ENCODE data around the gene GRM8.

DNA sequence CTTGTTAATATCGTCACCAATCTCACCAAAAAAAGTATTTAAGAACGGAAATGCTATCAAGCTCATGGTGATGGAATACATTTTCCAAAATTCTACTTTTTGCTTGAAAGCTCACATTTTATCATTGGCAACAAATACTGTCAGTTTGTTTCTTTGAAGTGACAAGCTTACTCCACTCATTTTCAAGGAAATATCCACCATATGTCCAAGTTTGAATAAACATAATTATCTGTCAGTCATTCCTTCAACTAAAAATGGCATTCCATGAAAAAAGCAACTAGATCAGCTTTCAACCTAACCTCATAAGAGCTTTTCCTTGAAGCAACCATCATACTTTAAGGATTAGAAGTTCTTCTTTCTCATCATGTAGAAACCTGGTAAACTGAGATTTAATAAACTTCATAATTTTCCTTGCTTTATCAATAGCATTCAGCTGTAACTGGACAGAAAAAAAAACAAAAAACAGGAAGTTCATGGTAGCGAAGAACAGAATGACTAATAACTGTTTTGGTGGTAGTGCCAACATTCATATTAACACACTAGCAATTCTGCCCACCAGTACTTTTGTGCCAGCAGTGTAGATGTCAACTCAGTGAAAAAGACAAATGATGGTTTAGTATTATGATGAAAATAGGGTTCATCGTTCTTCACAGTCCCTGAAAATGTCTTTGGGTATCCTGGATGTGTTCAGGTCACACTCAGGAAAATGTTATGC lies 764.9 kb downstream of the GRM8 start:
- TF ChIP-seq, protein P1, sequence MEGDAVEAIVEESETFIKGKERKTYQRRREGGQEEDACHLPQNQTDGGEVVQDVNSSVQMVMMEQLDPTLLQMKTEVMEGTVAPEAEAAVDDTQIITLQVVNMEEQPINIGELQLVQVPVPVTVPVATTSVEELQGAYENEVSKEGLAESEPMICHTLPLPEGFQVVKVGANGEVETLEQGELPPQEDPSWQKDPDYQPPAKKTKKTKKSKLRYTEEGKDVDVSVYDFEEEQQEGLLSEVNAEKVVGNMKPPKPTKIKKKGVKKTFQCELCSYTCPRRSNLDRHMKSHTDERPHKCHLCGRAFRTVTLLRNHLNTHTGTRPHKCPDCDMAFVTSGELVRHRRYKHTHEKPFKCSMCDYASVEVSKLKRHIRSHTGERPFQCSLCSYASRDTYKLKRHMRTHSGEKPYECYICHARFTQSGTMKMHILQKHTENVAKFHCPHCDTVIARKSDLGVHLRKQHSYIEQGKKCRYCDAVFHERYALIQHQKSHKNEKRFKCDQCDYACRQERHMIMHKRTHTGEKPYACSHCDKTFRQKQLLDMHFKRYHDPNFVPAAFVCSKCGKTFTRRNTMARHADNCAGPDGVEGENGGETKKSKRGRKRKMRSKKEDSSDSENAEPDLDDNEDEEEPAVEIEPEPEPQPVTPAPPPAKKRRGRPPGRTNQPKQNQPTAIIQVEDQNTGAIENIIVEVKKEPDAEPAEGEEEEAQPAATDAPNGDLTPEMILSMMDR (IDR thresholded peaks at IDR 0.05; ENCODE audit: insufficient read depth, low read depth, low read length): no peak
- TF ChIP-seq EZH2 (IDR thresholded peaks at IDR 0.05; ENCODE audit: insufficient read depth, low read length): no peak

Measured in astrocyte (in vitro differentiated cells and primary cell).